Stimulated activated CD8-positive, alpha-beta memory T cell treated with anti-CD3 and anti-CD28 coated beads, Interleukin-2, amount 100 ng/mL, for 1 hour (primary cell): Measurements from ENCODE around the gene RGMA.

Source experiments
- DNase-seq, 2 donors: peaks; one replicate each; pipeline ENCODE4 v3.0.0-alpha.2; 2020; ENCODE audit warnings: low read depth in 2 of 2

Gene RGMA, protein sequence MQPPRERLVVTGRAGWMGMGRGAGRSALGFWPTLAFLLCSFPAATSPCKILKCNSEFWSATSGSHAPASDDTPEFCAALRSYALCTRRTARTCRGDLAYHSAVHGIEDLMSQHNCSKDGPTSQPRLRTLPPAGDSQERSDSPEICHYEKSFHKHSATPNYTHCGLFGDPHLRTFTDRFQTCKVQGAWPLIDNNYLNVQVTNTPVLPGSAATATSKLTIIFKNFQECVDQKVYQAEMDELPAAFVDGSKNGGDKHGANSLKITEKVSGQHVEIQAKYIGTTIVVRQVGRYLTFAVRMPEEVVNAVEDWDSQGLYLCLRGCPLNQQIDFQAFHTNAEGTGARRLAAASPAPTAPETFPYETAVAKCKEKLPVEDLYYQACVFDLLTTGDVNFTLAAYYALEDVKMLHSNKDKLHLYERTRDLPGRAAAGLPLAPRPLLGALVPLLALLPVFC

GRCh38 chr15:93088981-93089726 lies at the start of gene RGMA:
Gene RGMA, minus strand, starts transcription at chr15:93089211. Its CDS starts 279 bp downstream, at chr15:93088932.
- no peak for DNase-seq

GRCh38 chr15:93136606-93137005 lies 47.6 kb upstream of the RGMA start:
- no peak for DNase-seq

GRCh38 chr15:93135997-93136397 lies 47.0 kb upstream of the RGMA start:
- DNase-seq = no peak

DNA sequence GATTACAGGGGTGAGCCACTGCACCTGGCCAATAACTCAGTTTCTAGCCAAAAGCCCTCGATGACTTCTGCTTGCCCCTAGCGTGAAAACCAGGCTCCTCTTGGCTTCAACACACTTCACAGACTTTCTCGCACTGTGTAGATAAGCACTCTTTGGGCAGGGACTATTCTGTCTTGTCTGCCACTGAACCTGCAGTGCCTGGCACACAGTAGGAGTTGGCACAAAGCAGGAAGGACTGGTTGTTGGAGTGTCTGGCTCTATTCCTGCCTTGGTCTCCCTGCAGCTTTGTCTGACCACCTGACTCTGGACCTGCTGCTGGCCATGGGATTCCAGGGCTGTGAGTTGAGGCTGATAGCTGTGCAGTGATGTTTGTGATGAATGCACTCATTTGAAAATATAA lies 46.4 kb upstream of the RGMA start:
- DNase-seq = no peak

DNA sequence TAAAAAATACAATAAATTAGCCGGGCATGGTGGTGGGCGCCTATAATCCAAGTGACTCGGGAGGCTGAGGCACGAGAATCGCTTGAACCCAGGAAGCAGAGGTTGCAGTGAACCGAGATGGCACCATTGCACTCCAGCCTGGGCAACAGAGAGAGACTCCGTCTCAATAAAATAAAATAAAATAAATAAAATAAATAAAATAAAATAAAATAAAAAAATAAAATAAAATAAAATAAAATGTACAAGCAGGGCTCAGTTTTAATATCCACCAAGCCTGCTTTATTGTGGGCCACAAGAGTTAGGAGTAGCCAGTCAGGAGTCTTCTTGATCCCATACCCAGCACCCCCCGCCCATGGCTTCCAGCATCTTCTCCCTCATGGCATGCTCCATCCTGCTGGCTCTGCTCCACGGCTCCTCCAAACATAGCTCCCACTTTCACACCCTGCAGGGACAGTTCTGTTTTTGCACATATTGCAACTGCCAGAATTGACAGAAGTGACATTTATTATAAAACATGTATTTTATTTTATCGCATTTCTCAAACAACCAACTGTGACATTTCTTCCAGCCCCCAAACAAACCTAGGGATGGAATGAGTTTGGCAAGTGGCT lies 42.6 kb upstream of the RGMA start:
- DNase-seq = no peak

- DNase-seq = no peak
Observed at GRCh38 chr15:93129702-93130488, 40.9 kb upstream of the RGMA start.

DNA sequence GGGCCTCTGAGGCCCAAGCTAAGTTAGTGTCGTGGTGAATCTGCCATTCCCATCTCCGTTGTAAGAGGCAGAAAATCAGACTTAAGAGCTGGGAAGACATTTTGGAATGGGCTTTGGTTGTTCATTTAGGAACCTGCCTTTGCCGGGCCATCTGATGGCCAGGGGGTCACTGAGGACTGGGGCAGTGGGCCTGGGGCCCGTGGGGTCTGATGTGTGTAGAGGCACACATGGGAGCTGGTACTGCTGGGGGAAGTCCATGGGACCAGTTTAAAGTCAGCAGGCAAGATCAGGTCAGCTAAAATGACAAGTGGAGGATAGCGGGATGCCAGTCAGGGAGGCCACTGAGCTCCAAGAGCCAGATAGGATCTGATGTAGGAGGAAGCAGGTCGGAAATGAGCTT lies 38.3 kb upstream of the RGMA start:
- no peak for DNase-seq

DNA sequence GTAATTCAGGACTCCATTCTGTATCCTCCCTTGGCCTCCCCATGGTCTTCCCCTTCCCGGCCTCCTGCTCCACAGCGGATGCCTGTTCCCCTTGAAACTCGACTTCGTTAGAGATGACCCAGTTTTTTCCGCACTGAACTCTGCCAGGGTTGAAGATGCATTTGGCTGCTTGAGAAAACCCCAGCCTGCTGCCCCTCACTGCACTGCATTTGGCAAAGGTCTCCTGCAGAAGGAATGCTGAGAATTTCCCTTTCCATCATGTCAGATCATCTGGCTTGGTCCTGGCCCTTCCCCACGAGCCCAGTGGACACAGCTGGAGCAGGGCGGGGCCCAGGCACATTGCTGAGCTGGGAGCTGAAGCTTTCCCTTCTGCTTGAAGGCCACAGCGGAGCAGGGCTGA lies 37.6 kb upstream of the RGMA start:
- DNase-seq = no peak

- no peak for DNase-seq
Observed at GRCh38 chr15:93126148-93126547, 37.1 kb upstream of the RGMA start.

- no peak for DNase-seq
Observed at GRCh38 chr15:93124126-93124525, 35.1 kb upstream of the RGMA start.

GRCh38 chr15:93121973-93122910 lies 33.2 kb upstream of the RGMA start:
- no peak for DNase-seq

DNA sequence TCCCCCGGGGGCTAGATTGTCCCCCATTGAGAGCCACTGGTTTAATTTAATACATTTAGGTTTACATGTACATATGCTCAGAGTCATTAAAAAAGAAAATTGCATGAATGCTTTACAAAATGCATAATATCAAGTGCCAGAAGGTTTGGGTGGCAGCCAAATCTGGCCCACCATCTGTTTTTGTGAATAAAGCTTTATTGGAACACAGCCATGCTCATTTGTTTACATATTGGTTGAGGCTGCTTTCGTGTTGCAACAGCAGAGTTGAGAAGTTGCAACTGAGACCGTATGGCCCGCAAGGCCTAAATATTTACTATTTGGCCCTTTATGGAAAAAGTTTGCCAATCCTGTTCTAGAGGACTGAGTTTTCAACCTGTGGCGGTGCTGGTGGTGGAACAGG lies 32.1 kb upstream of the RGMA start:
- DNase-seq = no peak

DNA sequence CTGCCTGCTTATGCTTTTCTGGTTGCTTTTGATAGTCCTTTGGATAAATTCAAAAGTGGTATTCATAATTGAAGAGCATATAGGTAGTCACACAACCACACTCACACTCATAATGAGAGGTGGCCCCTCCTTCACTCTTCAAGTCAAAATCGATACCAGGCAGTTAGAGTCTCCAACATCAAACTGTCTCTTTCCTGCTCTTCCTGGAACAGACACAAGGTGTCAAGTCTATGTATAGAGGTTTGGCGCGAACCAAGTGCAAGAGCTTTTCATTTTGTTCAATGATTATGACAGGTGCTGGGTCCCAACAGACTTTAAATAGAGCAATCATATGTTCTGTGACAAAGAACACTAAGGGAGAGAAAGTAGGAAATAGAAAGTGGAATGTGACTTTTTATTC lies 29.9 kb upstream of the RGMA start:
- DNase-seq = no peak

DNA sequence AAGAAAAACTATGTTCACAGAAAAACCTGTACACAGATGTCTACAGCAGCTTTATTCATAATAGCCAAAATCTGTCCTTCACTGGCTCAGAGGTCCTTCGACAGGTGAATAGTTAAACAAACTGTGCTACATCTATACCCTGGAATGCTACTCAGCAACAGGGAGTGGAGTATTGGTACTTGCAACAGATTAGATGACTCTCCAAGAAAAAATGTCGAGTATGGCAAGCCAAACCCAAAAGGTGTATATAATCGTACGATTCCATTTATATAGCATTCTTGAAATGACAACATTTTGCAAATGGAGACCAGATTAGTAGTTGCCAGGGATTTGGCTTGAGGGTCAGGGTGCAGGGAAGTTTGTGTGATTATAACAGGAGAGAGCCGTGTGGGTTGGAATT lies 22.4 kb upstream of the RGMA start:
- no peak for DNase-seq

DNA sequence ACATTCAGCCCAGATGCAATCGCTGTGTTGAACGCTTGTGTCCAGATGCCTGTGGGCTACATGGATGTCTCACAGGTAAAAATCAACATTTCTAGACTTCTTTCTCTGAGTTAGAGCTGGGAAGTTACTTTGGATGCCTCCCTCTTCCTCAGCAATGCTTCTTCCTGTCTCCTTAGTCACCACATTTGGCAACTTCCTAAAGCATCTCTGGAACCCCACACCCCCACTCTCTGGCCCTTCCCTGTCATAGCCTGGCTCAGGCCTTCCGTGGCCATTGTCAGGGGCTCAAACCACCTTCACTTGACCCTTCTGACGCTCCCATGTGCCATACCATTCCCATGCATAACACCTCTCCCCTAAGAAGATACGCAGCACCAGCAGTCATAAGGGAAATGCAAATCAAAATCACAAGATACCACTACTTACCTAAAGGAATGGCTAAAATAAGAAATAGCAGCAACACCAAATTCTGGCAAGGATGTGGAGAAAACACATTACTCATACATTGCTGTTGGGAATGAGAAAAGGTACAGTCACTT lies 21.6 kb upstream of the RGMA start:
- no peak for DNase-seq

GRCh38 chr15:93109336-93110102 lies 20.5 kb upstream of the RGMA start:
- DNase-seq = no peak

GRCh38 chr15:93107646-93108045 lies 18.6 kb upstream of the RGMA start:
- no peak for DNase-seq

GRCh38 chr15:93105485-93105884 lies 16.5 kb upstream of the RGMA start:
- no peak for DNase-seq

GRCh38 chr15:93103823-93104222 lies 14.8 kb upstream of the RGMA start:
- DNase-seq = no peak

GRCh38 chr15:93102211-93102610 lies 13.2 kb upstream of the RGMA start:
- DNase-seq = no peak
